Left lung (tissue), 10 donors: Measurements from ENCODE around the gene ABCC8. TPM values are rescaled to one million over a fixed set of nuclear protein-coding genes. Genes with fewer than 3 reads are reported as not detected.

Experiments
- ATAC-seq: fragments of 200-7000 bp; cut with Tn5 transposase; one replicate; pipeline ENCODE4 v1.9.1; 2020; ENCODE audit warnings: moderate library complexity
- DNase-seq, 4 donors: peaks; one replicate each; pipeline ENCODE4 v3.0.0-alpha.2; 2013 to 2020
- H3K27ac ChIP-seq, 2 donors: fragments of 200-600 bp; sonication (generic) in 1 of 2; one replicate each; pipeline versions ENCODE4 v1.5.0 to v1.8.0; 2020 to 2021
- H3K27me3 ChIP-seq, 2 donors: fragments of 200-600 bp; sonication (generic) in 1 of 2; one replicate each; pipeline versions ENCODE4 v1.5.0 to v1.8.0; 2020 to 2021
- H3K36me3 ChIP-seq, 2 donors: fragments of 200-600 bp; sonication (generic) in 1 of 2; one replicate each; pipeline versions ENCODE4 v1.5.0 to v1.8.0; 2020 to 2021
- H3K4me1 ChIP-seq, 2 donors: fragments of 200-600 bp; one replicate each; pipeline ENCODE4 v1.8.0; 2021
- H3K4me3 ChIP-seq, 2 donors: fragments of 200-600 bp; sonication (generic) in 1 of 2; one replicate each; pipeline versions ENCODE4 v1.5.0 to v1.8.0; 2020 to 2021; ENCODE audit warnings: mild to moderate bottlenecking in 1 of 2
- H3K9me3 ChIP-seq, 2 donors: fragments of 200-600 bp; sonication (generic) in 1 of 2; one replicate each; pipeline versions ENCODE4 v1.5.0 to v1.8.0; 2020 to 2021
- CTCF ChIP-seq, 2 donors: fragments of 200-600 bp; sonication (generic) in 1 of 2; IDR thresholded peaks; one replicate each; pipeline versions ENCODE4 v1.5.0 to v1.8.0; 2021; ENCODE audit warnings: antibody characterized with exemption in 2 of 2
- intact Hi-C, 2 donors: fragments of 100-400 bp; cut with DNase I; formaldehyde crosslinking; loops; one replicate each; pipeline versions ENCODE4 v1.11.2 to v1.14.2; 2022
- polyA plus RNA-seq, 6 donors: library from polyadenylated mRNA; unstranded; fragments of 120-200 nt; gene quantifications; one replicate each; pipeline ENCODE4 v1.2.1, GENCODE V29; 2013; ENCODE audit not compliant: insufficient read length in 6 of 6
- total RNA-seq, 2 donors: library from RNA; stranded (reverse); fragmentation: NEBNext Ultra II Directional; extraction: Animal tissue kit (Norgen Biotek cat#: 25700); gene quantifications; one replicate each; pipeline ENCODE4 v1.2.1, GENCODE V29; 2021
- donor health status: DM: no; HTN: yes; CAD: no.
- donor health status: DM: no; HTN: no; CAD: no.

ABCC8 gene
- total and polyA plus RNA-seq, 8 donors, result 0.52 to 11.1 (median 6.0) TPM

GRCh38 chr11:17458268-17458667 lies 18.4 kb downstream of the ABCC8 start:
- H3K9me3 ChIP-seq, result no peaks in the 10 kb centered on the region
- H3K36me3 ChIP-seq, result no peaks in the 10 kb centered on the region
- TF ChIP-seq CTCF (IDR thresholded peaks at IDR 0.05), result no peak
- no peak for ATAC-seq
- H3K4me1 ChIP-seq, result peaks cover 0 to 9% of the 10 kb centered on the region in 2 donors
- H3K4me3 ChIP-seq, result no peak overlapping the region
- intact Hi-C loops, result no loop called here
- no peaks in the 10 kb centered on the region for H3K27me3 ChIP-seq
- no peak for DNase-seq
- H3K27ac ChIP-seq, result no peak overlapping the region

- intact Hi-C loops, result no loop called here
- H3K27me3 ChIP-seq, result no peaks in the 10 kb centered on the region
- H3K9me3 ChIP-seq, result no peaks in the 10 kb centered on the region
- H3K27ac ChIP-seq, result no peak overlapping the region
- no peak overlapping the region for H3K4me3 ChIP-seq
- ATAC-seq (no peak), DNase-seq (no peak)
- TF ChIP-seq CTCF (IDR thresholded peaks at IDR 0.05), result no peak
- peaks cover 0 to 9% of the 10 kb centered on the region in 2 donors for H3K4me1 ChIP-seq
- H3K36me3 ChIP-seq, result no peaks in the 10 kb centered on the region
Observed at GRCh38 chr11:17457396-17458173, 19.1 kb downstream of the ABCC8 start.

- Histone ChIP-seq H3K4me3 (no peak overlapping the region), H3K27ac (no peak overlapping the region), H3K27me3 (no peaks in the 10 kb centered on the region), H3K36me3 (no peaks in the 10 kb centered on the region), H3K4me1 (peaks cover 0 to 2% of the 10 kb centered on the region in 2 donors), H3K9me3 (no peaks in the 10 kb centered on the region)
- DNase-seq, result no peak
- no peak for ATAC-seq
- TF ChIP-seq CTCF (IDR thresholded peaks at IDR 0.05), result no peak
- intact Hi-C loops, result no loop called here
Observed at GRCh38 chr11:17452668-17453067, 24.0 kb downstream of the ABCC8 start.

- no peak for DNase-seq
- ATAC-seq, result no peak
Observed at GRCh38 chr11:17449158-17449557, 27.5 kb downstream of the ABCC8 start.

GRCh38 chr11:17446482-17446881 lies 30.2 kb downstream of the ABCC8 start:
- H3K4me1 ChIP-seq, result no peaks in the 10 kb centered on the region

More at GRCh38 chr11:17449158-17449557, 27.5 kb downstream of the ABCC8 start:
- Histone ChIP-seq H3K4me3 (no peak overlapping the region), H3K4me1 (no peaks in the 10 kb centered on the region), H3K27ac (no peak overlapping the region), H3K9me3 (no peaks in the 10 kb centered on the region), H3K27me3 (no peaks in the 10 kb centered on the region), H3K36me3 (no peaks in the 10 kb centered on the region)
- no peak for TF ChIP-seq CTCF (IDR thresholded peaks at IDR 0.05)
- intact Hi-C loops, result no loop called here

More at GRCh38 chr11:17446482-17446881, 30.2 kb downstream of the ABCC8 start:
- no peaks in the 10 kb centered on the region for H3K27me3 ChIP-seq
- H3K9me3 ChIP-seq, result no peaks in the 10 kb centered on the region
- no peak for TF ChIP-seq CTCF (IDR thresholded peaks at IDR 0.05)
- intact Hi-C loops, result no loop called here
- no peaks in the 10 kb centered on the region for H3K36me3 ChIP-seq
- DNase-seq, result no peak
- H3K4me3 ChIP-seq, result no peak overlapping the region
- ATAC-seq, result no peak
- H3K27ac ChIP-seq, result no peak overlapping the region
